CD14-positive monocyte (primary cell): ENCODE measurements around the gene RNU1-1. TPM values are rescaled to one million over a fixed set of nuclear protein-coding genes. Genes with fewer than 3 reads are reported as not detected.
"Not testable (repeated sequence)": the region's sequence is repeated elsewhere in the genome, so short reads cannot be mapped to it uniquely, and the experiment has no call there.

Experiments used
- DNase-seq, 3 donors: peaks; one replicate each; pipeline ENCODE4 v3.0.0-alpha.2; 2011 to 2022
- H2AFZ ChIP-seq: 2 replicates; pipeline ENCODE4 v1.6.0; 2012; ENCODE audit warnings: mild to moderate bottlenecking, low read depth, low read length, inconsistent platforms; ENCODE audit not compliant: insufficient read depth, poor library complexity, severe bottlenecking
- H3K27ac ChIP-seq, 2 donors: 1 replicate in 1 of 2; 2 replicates in 1 of 2; pipeline ENCODE4 v1.5.1; 2012 to 2013; ENCODE audit warnings: low read length in 2 of 2, control low read depth in 1 of 2, inconsistent platforms in 1 of 2, low read depth in 1 of 2, mild to moderate bottlenecking in 1 of 2
- H3K27me3 ChIP-seq, 2 donors: one replicate each; pipeline versions ENCODE4 v1.6.0 to v1.6.1; 2011 to 2013; ENCODE audit warnings: low read length in 2 of 2; ENCODE audit not compliant: control insufficient read depth in 2 of 2, insufficient read depth in 2 of 2
- H3K36me3 ChIP-seq, 2 donors: replicated peaks in 1 of 2; 1 replicate in 1 of 2; 2 replicates in 1 of 2; pipeline versions ENCODE4 v1.5.1 to v1.6.1; 2012 to 2013; ENCODE audit warnings: low read length in 2 of 2, control low read depth in 1 of 2, inconsistent platforms in 1 of 2, mild to moderate bottlenecking in 1 of 2; ENCODE audit not compliant: insufficient read depth in 2 of 2, control insufficient read depth in 1 of 2
- H3K4me1 ChIP-seq, 2 donors: 1 replicate in 1 of 2; 2 replicates in 1 of 2; pipeline versions ENCODE4 v1.5.1 to v1.6.1; 2012 to 2013; ENCODE audit warnings: low read length in 2 of 2, control low read depth in 1 of 2, inconsistent platforms in 1 of 2, mild to moderate bottlenecking in 1 of 2, moderate library complexity in 1 of 2; ENCODE audit not compliant: insufficient read depth in 2 of 2, control insufficient read depth in 1 of 2
- H3K4me2 ChIP-seq: replicated peaks from 2 replicates; pipeline ENCODE3; 2012; ENCODE audit warnings: low read length, moderate library complexity, mild to moderate bottlenecking; ENCODE audit not compliant: poor library complexity, severe bottlenecking; ENCODE audit errors: extremely low read depth
- H3K4me3 ChIP-seq, 3 experiments: fragments of 200-600 bp in 1 of 3; sonication (generic) in 1 of 3; replicated peaks in 1 of 3; 1 replicate in 2 of 3; 2 replicates in 1 of 3; pipeline ENCODE4 v1.5.1; 2011 to 2013; ENCODE audit warnings: low read length in 3 of 3, mild to moderate bottlenecking in 3 of 3, control low read depth in 2 of 3, low read depth in 2 of 3, inconsistent platforms in 1 of 3, moderate library complexity in 1 of 3
- H3K79me2 ChIP-seq: 2 replicates; pipeline ENCODE4 v1.6.0; 2012; ENCODE audit warnings: mild to moderate bottlenecking, control low read depth, inconsistent platforms, low read length, moderate library complexity; ENCODE audit not compliant: insufficient read depth
- H3K9ac ChIP-seq: 2 replicates; pipeline ENCODE4 v1.6.0; 2017; ENCODE audit warnings: low read length, mild to moderate bottlenecking; ENCODE audit not compliant: insufficient read depth, poor library complexity, severe bottlenecking
- H3K9me3 ChIP-seq, 2 donors: replicated peaks in 1 of 2; 1 replicate in 1 of 2; 2 replicates in 1 of 2; pipeline versions ENCODE4 v1.5.1 to v1.6.1; 2012 to 2013; ENCODE audit warnings: low read length in 2 of 2, control low read depth in 1 of 2; ENCODE audit not compliant: control insufficient read depth in 1 of 2, insufficient read depth in 1 of 2
- H4K20me1 ChIP-seq: 2 replicates; pipeline ENCODE4 v1.6.0; 2012; ENCODE audit warnings: mild to moderate bottlenecking, low read length, control low read depth, moderate library complexity; ENCODE audit not compliant: insufficient read depth
- H3K27ac Mint-ChIP-seq, 7 donors: one replicate each; pipeline ENCODE4 v1.8.0; 2020; ENCODE audit warnings: mild to moderate bottlenecking in 7 of 7, mixed read lengths in 7 of 7, moderate library complexity in 6 of 7, inconsistent platforms in 2 of 7
- H3K27me3 Mint-ChIP-seq, 3 donors: one replicate each; pipeline ENCODE4 v1.8.0; 2021 to 2022; ENCODE audit warnings: low read depth in 3 of 3, mild to moderate bottlenecking in 3 of 3, mixed read lengths in 3 of 3, moderate library complexity in 3 of 3, inconsistent platforms in 1 of 3
- H3K36me3 Mint-ChIP-seq, 2 donors: one replicate each; pipeline ENCODE4 v1.8.0; 2020; ENCODE audit warnings: mixed read lengths in 2 of 2, inconsistent platforms in 1 of 2, mild to moderate bottlenecking in 1 of 2
- H3K4me1 Mint-ChIP-seq: one replicate; pipeline ENCODE4 v1.8.0; 2020; ENCODE audit warnings: mild to moderate bottlenecking, mixed read lengths
- H3K4me3 Mint-ChIP-seq, 2 donors: one replicate each; pipeline ENCODE4 v1.8.0; 2020; ENCODE audit warnings: mild to moderate bottlenecking in 2 of 2, mixed read lengths in 2 of 2, moderate library complexity in 1 of 2
- H3K9me3 Mint-ChIP-seq, 7 donors: one replicate each; pipeline ENCODE4 v1.8.0; 2020 to 2022; ENCODE audit warnings: mixed read lengths in 7 of 7, mild to moderate bottlenecking in 6 of 7, moderate library complexity in 6 of 7, inconsistent platforms in 2 of 7
- WGBS: methylation state at CpG from one replicate; pipeline ENCODE4 v1.1.5; 2013; ENCODE audit warnings: missing lambda C conversion rate; ENCODE audit not compliant: insufficient coverage; 5-methylcytosine and 5-hydroxymethylcytosine counted together
- intact Hi-C, 2 donors: fragments of 100-400 bp; cut with micrococcal nuclease; formaldehyde crosslinking; loops; one replicate each; pipeline versions ENCODE4 v1.15.0 to v1.15.1; 2023
- polyA plus RNA-seq, 3 donors: library from polyadenylated mRNA; depleted of rRNA in 1 of 3; unstranded in 2 of 3; stranded (reverse) in 1 of 3; fragments of 300-500 nt in 2 of 3; fragments of >200 nt in 1 of 3; fragmentation: Illumina TruSeq in 2 of 3; gene quantifications; 1 replicate in 2 of 3; 2 replicates in 1 of 3; pipeline ENCODE4 v1.2.3, GENCODE V29; 2012 to 2021

The RNU1-1 gene
- polyA plus RNA-seq, 3 donors = not detected

- H3K27ac ChIP-seq, H2AFZ ChIP-seq, H3K9me3 Mint-ChIP-seq, DNase-seq, H3K4me1 ChIP-seq, H3K9me3 ChIP-seq, H3K9ac ChIP-seq, H3K36me3 Mint-ChIP-seq, intact Hi-C loops, H3K4me1 Mint-ChIP-seq, H3K36me3 ChIP-seq, H3K4me2 ChIP-seq, H3K27ac Mint-ChIP-seq, H3K79me2 ChIP-seq, H4K20me1 ChIP-seq, H3K4me3 ChIP-seq: not testable (repeated sequence)
- 80% methylated on average over 1 of the region's 6 CpGs for WGBS
- peak overlapping the region in 1 of 2 donors; percentile 36 for H3K4me3 Mint-ChIP-seq
- H3K27me3 ChIP-seq = peaks cover 4 to 23% of the 10 kb centered on the region in 2 donors
- H3K27me3 Mint-ChIP-seq = peaks cover 26 to 45% (median 29%) of the 10 kb centered on the region in 3 donors
Observed at GRCh38 chr1:16519255-16519951, 5.3 kb upstream of the RNU1-1 start.

GRCh38 chr1:16518913-16519254 is 4.8 kb upstream of the RNU1-1 start:
- H2AFZ ChIP-seq, H3K9me3 Mint-ChIP-seq, H3K27ac ChIP-seq, H3K9me3 ChIP-seq, H3K79me2 ChIP-seq, intact Hi-C loops, H4K20me1 ChIP-seq, H3K4me3 ChIP-seq, H3K36me3 Mint-ChIP-seq, H3K4me3 Mint-ChIP-seq, H3K36me3 ChIP-seq, DNase-seq, H3K4me2 ChIP-seq, H3K9ac ChIP-seq, H3K4me1 ChIP-seq, H3K4me1 Mint-ChIP-seq: not testable (repeated sequence)
- peaks cover 26 to 45% (median 29%) of the 10 kb centered on the region in 3 donors for H3K27me3 Mint-ChIP-seq
- WGBS = no CpG with 5 or more reads among the region's 3 CpGs
- H3K27ac Mint-ChIP-seq = peak overlapping the region in 1 of 7 donors; percentile 40
- H3K27me3 ChIP-seq = peaks cover 4 to 23% of the 10 kb centered on the region in 2 donors

GRCh38 chr1:16516694-16517410 is 2.8 kb upstream of the RNU1-1 start:
- H4K20me1 ChIP-seq, H3K36me3 Mint-ChIP-seq, DNase-seq, H3K79me2 ChIP-seq, H3K4me1 Mint-ChIP-seq, H2AFZ ChIP-seq, H3K9me3 Mint-ChIP-seq, H3K9ac ChIP-seq, H3K4me1 ChIP-seq, H3K27ac Mint-ChIP-seq, H3K36me3 ChIP-seq, H3K4me3 ChIP-seq, H3K9me3 ChIP-seq, H3K4me2 ChIP-seq, intact Hi-C loops, H3K27ac ChIP-seq: not testable (repeated sequence)
- peaks cover 24 to 45% (median 25%) of the 10 kb centered on the region in 3 donors for H3K27me3 Mint-ChIP-seq
- 100% methylated on average over 1 of the region's 5 CpGs for WGBS
- H3K27me3 ChIP-seq = peaks cover 4 to 23% of the 10 kb centered on the region in 2 donors
- H3K4me3 Mint-ChIP-seq = peak overlapping the region in 1 of 2 donors; percentile 22

- 23% methylated on average over 7 of the region's 26 CpGs for WGBS
- Histone ChIP-seq H3K4me3 (peak overlapping the region in 1 of 3 experiments; percentile 2), H3K27ac (peak overlapping the region in 1 of 2 donors; percentile 88)
- H3K36me3 Mint-ChIP-seq, H3K4me1 ChIP-seq, H3K4me3 Mint-ChIP-seq, H3K4me2 ChIP-seq, H4K20me1 ChIP-seq, H3K9ac ChIP-seq, H2AFZ ChIP-seq, H3K9me3 Mint-ChIP-seq, H3K79me2 ChIP-seq, H3K27ac Mint-ChIP-seq, H3K4me1 Mint-ChIP-seq, intact Hi-C loops, H3K9me3 ChIP-seq, H3K27me3 ChIP-seq, H3K36me3 ChIP-seq: not testable (repeated sequence)
- peaks cover 2 to 14% (median 5%) of the 10 kb centered on the region in 3 donors for H3K27me3 Mint-ChIP-seq
- peak; percentile 74 to 95 (median 92) for DNase-seq
Observed at GRCh38 chr1:16513412-16514106, 526 bp downstream of the RNU1-1 start.
